Measurements from ENCODE around the gene IQGAP3.

Gene IQGAP3

DNA sequence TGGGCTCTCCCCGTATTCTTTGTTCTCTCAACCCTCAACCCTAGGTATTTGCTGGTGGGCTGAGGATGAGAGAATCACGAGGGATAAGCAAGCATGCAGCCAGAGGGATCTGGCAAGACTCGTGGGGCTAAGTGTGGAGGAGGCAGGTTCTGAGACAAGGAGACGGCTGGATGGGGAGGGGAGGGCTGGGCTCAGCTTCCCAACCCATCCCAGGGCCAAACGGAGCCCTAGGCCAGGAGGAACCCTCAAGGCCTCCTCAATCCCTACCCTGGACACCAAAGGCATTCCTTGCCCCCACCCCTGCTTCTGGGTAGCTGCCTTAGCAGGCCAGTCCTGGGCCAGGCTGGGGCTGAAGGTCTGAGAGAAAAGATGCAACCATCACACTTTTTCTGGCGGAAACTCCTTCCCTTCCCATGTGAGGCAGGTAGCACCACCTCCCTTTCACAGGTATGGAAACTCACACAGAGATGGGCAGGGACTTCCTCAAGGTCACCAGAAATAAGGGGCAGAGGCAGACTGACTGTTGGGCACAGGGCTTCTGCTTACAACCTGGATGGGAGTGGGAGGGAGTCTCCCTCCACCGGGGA is 78.0 kb downstream of the IQGAP3 start:
- DNase-seq: no peak

- DNase-seq: no peak
Observed at GRCh38 chr1:156493742-156494141, 78.6 kb downstream of the IQGAP3 start.

DNA sequence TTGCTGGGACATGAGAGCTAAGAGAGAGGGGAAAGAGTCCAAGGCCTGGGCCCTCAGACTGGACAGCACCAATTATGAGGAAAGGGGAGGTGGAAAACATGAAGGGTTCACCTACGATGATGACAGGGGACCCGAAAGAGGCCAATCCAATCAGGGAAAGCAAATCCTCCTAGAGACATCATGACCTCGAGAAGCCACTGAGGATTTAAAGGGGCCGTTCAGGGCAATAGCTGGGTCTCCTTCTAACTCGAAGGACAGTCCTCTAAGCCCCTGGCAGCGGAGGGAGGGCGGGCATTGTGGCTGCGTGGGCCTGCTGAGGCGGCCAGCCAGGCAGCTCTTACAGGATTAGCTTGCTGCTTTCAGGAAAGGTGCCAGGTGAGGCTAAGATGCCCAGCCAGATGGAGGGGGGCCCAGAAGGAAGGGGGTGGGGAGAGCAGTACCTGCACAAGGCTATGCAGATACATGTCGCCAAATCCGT is 79.2 kb downstream of the IQGAP3 start:
- no peak for DNase-seq

DNA sequence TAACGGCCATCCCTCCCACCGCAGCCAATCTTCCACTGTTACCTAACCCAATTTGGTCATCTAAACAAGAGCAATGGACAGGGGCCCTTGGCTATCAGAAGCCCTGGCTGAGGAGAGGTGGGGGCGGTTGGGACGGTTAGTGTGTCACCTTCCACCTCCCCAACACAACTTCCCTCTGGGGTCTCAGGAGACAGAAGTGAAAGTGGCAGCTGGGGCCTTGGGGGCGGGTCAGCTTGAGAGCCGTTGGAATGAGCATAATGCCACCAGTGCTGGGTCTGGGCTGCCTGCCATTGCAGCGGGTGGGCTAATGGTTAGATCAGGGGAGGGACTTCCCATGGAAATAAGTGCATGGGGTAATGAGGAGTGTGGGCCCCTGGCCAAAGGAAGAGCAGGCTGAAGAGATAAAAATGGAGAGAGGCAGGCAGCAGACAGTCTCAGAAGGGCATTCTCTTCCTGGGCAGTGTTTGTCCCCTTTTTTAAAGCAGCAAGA is 79.7 kb downstream of the IQGAP3 start:
- DNase-seq: peak in 1 of 2 donors; percentile 65

DNA sequence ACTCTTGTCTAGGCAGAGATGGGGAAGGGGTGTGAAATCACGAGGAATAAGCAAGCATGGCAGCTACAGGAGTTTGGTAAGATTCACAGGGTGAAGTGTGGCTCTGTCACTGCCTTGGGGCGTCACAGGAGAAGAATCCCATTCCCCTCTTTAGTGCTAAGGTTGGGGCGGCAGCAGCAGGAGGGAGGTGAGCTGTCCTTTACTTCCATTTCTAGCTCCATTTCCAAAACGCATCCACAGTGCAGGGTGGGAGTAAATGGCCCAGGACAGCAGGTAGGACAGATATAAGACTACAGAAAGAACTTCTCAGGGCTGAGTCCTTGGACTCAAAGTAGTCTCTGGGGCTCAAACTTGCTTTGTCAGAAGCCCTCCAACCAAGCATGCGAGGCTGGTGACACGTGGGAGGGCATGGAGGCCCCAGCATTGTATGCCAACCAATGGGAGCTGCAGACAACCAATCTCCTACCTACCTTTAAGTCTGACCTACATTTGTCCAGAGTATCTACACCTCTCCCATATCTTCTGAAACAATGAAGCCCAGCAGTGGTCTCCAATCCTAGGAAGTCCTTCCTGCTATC is 80.3 kb downstream of the IQGAP3 start:
- DNase-seq: no peak

- DNase-seq: no peak
Observed at GRCh38 chr1:156491151-156491949, 81.0 kb downstream of the IQGAP3 start.

GRCh38 chr1:156490401-156491032 is 81.8 kb downstream of the IQGAP3 start:
- no peak for DNase-seq

DNA sequence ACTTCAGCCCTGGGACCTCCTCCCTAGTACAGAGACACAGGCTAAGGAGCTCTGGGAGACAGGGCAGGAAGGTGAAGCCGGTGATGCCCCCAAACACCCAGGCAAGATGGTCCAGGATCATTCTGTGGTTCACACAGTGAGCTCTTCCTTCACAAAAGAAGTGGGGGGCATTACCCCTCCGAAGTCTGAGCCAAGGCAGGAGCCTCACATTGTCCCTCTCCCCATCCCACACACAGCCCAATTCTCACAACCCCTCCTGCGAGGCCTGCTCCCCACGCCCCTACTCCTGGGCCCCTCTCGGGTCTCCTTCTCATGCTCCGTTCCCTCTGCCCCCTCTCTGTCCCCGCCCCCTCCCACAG is 82.5 kb downstream of the IQGAP3 start:
- no peak for DNase-seq

- DNase-seq: peak; percentile 41 to 51
Observed at GRCh38 chr1:156489166-156489934, 83.0 kb downstream of the IQGAP3 start.

DNA sequence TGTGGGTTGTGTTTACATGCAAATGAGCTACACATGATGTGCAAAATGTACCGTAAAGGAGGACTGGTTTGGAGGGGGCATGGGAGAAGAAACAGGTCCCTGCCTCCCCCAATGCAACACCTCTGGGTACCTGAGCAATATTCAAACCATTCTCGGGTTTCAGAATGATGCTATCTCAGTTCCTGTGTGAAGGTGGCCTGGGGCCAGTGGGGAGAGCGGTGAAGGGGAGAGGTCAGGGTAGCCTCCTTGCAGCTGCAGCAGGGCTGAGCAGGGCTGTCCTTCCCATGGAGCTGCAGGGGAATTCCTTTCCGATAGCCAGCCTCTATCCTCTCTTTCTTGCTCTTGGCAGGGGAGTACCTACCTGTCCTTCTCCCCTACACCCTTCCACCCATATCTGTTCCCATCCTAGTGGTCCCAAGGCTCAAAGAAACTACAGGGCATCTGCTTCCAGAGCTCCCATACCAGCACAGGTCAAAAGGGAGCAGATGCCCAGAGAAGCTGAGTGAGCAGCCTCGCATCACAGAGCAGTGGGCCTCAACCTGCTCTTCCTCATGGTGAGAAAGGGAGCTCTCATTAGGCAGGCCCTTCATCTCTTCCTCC is 83.7 kb downstream of the IQGAP3 start:
- DNase-seq: peak in 1 of 2 donors; percentile 37

DNA sequence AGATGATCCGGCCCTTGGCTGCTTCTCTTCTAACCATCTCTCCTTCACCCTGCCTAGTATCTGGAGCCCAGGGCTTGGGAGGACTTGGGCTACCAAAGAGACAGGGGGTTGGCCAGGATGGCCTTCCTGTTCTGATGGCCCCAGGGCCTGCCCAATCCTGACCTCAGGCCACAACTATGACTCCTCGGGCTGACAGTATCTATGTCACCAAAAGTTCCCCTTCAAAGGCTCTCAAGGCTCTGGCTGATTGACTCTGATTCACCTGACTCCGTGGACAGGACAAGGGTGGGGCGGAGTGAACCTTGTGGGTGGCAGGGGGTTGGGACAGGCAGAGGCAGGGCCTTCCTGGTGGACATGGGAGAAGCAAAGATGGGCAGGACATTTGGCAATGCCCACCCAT is 84.5 kb downstream of the IQGAP3 start:
- peak in 1 of 2 donors; percentile 47 for DNase-seq

GRCh38 chr1:156486421-156487344 is 85.7 kb downstream of the IQGAP3 start:
- DNase-seq: no peak

DNA sequence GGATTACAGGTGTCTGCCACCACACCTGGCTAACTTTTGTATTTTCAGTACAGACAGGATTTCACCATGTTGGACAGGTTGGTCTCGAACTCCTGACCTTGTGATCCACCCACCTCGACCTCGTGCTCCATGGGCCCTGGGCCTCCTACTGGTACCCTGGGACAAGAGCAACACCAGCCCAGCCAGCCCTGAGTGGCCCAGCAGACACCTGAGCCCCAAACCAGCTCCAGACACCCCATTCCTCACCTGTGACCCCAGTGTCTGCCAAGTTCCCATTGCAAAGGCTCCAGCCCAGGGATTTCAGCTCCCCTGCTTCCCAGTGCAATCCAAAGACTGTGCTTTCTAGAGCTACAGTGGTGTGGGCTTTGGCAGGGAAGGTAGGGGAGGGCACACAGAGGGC is 86.4 kb downstream of the IQGAP3 start:
- no peak for DNase-seq

- no peak for DNase-seq
Observed at GRCh38 chr1:156484480-156485058, 87.8 kb downstream of the IQGAP3 start.

GRCh38 chr1:156483397-156483796 is 89.0 kb downstream of the IQGAP3 start:
- DNase-seq: no peak

GRCh38 chr1:156482276-156482675 is 90.1 kb downstream of the IQGAP3 start:
- no peak for DNase-seq

DNA sequence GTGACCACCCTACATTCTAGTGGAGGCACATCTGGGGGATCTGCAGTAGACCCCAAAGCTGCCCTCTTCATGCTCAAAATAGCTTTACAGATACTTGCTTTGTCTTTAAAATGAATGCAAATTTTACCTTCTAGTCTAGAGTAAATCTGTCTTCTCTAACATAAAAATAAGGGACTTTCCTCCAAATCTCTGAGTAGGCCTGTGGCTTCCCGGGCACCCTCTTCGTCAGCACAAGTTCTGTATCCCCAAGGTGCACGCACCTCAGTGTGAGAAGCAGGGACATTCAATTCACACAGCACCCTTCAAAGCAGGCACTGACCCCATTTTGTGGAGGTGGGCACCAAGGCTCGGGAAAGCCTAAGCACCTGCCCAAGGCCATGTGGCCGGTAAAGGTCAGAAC is 90.8 kb downstream of the IQGAP3 start:
- DNase-seq: no peak

- peak; percentile 83 for DNase-seq
Observed at GRCh38 chr1:156480411-156481192, 91.8 kb downstream of the IQGAP3 start.

DNA sequence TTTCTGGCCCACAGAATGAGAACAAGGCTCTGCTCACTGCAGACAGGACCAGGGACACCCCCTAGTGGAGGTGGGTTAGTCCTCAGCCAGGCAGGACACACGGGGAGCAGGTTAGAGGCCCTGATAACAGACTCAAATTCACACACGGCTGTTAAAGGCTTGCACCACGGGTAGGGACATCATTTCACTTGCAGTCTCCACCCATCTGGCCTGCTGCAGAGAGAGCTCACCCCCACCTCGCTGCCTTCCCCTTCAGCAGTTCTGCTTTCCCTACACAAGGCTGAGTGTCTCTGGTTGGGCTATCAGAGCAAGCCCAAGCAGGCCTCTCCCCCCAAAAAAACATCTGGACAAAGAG is 92.4 kb downstream of the IQGAP3 start:
- peak in 1 of 2 donors; percentile 38 for DNase-seq

Data from CD4-positive, alpha-beta T cell treated with Interleukin-1 beta for 1 hour (primary cell).